Cerebellar cortex (tissue), 1 donor: ENCODE results near the gene LCN6.
A peak's percentile ranks its signal among the peaks of the same experiment; 100 is the strongest.

Source experiments
- DNase-seq: peaks from one replicate; pipeline ENCODE4 v3.0.0-alpha.2; 2015; ENCODE audit warnings: low spot score

Gene LCN6

DNA sequence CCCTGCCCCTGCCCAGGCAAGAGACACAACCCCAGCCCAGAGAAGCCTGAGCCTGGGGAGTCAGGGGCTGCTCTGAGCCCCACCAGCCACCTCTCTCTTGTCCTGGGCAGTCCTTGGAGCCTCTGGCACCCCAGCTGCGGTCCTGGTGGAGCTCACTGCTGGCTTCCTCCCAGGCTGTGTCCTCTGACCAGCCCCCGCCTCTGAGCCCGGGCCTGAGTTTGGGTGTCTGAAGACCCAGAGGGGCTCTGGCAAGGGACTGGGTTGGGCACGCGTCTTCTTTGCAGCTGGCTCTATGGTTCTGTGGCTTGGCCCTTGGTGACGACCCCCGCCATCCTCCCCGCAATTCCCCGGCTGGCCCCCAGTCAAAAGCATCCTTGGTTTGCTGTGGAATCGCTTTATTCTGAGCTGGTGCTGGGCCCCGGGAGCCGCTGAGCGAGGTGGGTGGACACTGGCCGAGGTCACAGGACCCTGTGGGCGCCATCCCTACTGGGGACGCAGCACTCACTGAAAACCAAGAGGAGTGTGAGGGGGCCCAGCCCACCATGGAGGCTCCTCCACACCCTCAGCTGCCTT is 4.6 kb downstream of the LCN6 start:
- no peak for DNase-seq

DNA sequence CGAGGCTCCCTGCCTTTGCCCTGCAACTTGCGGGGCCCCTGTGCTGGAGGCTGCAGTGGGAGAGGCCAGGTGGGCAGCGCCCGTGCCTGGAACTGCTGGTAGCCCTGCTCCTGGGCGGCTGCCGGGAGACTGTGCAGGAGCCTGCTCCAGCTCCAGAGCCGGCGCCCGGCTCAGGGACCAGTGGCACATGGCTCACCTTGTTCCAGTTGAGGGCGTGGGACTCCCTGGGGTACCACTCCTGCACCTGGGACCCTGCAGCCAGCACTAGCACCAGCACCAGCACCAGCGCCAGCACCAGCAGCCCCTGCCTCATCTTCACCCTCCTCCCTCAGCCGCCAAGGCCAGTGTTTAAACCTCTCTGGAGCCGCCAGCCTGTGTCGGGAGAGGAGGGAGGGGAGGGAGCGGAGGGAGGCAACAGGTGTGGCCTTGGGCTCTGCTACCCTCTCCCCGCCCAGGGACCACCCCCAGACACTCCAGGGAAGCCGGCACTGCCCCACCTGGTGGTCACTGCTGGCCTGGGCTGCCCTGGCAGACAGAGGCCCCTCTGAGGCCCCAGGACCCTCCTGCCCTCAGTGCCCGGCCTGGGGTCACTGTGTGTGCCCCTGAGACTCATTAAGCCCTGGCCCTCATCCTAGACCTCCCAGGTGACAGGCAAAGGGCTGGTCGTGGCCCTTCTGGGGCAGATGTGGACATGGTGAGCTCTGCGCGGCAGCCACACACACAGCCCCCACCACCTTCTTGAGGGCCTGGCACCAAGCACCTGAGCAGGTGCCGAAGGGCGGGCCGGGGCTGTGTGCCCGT is 5.5 kb downstream of the LCN6 start, which contains the start of gene LCN10:
Gene LCN10, minus strand, starts transcription at position 350 of the 801 bp plus-strand sequence. Its CDS starts 37 bp downstream, at position 313.
- no peak for DNase-seq

DNA sequence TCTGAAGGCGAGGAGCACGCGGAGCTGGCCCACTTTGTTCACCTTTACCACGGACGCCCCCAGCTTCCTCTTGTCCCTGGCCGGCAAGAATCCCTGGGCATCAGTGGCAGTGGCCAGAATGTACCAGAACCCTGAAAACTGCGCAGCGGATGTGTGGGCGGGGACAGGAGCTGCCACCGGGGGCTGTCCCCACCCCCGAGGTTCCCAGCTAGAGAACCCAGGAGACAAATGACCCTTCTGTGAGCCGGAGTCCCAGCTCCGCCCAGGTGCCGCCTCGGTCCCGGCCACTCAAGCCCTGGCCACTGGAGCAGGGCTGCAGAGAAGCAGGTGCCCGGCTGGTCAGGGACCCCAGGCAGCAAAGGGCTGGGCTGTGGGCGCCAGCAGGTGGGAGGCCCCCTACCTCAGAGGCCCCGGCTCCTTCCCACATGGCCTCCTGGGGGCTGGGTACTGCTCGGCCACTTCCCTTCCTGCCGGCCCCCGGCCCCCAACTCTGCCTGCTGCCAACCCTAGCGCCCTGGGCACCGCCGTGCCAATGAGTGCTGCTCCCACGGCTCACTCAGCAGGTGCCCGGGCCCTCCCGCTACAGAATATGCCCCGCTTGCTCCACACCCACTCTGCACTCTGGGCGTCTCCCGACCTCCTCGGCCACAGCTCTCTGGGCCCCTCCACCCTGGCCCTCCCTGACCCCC is 6.3 kb downstream of the LCN6 start:
- DNase-seq, result no peak

DNA sequence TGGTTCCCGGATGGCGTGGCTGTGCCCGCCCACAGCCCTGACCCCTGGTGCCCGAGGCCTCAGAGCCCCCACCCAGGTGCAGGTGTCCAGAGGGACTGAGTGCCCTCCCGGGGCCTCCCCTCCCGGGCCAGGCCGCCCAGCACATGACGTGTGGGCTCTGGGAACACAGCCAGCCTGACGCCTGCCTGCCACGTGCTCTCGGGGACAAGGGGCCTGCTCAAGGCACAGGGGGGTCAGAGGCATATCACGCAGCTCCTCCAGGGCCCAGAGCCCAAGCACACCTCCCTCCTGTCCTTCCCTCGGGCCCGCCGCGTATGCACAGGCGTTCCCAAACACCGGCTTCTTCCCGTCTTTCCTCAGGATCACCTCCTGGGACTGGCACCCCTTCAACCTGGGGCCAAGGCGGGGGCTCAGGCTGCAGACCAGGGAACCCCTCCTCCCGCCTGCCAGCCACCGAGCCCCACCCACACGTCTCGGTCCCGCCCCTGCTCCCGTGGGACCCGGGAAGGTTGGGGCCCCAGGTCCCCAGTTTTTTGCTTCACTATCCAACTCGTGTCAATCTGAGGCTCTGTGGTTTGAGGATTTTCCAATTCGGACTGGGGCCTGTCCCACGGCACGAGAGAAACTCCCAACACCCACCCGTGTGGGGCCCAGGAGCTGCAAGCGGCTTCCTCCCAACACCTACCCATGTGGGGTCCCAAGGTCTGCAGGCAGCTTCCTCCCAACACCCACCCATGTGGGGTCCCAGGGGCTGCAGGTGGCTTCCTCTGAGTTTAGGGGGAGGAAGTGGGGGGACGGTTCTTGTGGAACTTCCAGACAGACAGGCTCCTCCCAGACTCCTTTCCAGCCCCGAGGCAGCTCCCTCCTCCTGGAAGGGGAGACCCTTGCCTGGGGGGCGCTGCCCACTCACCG is 7.1 kb downstream of the LCN6 start:
- no peak for DNase-seq

DNA sequence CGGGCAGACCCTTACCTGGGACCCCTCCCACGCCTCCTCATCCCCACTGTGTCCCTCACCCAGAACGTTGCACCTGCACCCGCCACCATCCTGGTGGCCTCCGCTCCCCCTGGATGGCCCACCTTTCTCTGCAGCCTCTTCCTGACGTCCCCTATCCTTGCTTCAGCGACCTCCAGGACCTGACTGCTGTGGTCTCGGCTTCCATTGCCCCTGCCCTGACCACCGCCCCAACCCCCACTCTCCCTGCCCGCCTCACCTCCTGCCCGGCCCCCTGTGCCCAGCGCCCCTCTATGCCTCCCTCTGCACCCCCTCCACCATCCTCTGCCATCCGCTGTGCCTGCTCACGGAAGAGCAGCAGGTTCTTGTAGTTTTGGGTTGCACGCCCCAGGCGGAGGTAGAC is 7.8 kb downstream of the LCN6 start:
- no peak for DNase-seq

DNA sequence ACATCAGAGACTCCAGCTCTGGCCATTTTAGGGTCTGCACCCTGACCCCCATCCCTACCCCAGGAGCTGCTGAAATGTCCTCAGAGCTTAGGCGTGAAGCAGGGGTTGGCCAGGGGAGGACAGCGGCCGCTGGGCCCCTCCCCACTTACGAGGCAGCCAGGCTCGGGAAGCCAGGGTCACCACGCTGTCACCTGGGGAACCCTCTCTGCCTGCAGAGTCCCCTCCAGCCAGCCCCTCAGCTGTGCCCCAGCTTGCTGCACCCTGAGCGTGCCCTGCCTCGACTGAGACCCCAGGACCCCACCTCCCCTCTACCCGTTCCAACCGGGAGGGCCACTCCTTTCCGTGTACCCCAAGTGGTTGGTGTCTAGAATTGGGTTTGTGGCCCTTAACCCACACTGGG is 8.3 kb downstream of the LCN6 start:
- DNase-seq, result no peak

DNA sequence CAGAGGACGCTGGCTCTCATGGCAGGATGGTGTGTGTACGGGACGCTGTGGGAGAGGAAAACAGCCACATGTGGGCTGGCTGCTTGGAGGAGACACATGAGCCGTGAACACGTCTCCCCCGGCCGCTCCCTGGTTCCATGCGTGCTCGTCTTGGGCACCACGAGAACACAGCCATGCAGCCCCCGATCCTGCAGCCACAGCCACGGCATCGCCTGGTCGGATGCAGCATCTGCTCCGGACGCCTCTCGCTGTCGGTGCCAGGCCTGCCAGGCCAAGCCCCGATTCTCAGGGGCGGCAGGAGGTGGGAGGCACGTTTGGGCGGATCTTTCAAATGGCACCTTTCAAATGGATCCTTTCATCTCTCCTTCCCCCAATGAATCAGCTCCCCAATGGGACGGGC is 8.8 kb downstream of the LCN6 start:
- no peak for DNase-seq

DNA sequence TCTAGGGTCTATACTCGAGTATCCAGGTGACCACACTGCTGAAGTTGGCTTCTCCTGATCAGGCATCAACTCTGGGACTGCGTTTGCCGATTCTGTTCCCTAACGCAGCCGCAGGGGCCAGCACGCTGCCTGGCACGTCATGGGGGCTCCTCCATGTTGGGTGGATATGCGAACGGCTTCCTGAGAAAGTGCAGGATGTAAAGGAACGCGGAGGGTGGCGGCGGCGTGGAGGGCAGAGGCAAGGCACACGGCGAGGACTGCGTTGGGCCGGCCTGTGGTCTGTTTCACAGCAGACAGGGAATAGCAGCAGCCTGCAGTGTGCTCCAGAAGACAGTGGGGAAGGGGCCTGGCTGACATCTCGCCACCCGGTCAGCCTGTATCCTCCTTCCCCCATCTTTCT is 9.4 kb downstream of the LCN6 start:
- no peak for DNase-seq

DNA sequence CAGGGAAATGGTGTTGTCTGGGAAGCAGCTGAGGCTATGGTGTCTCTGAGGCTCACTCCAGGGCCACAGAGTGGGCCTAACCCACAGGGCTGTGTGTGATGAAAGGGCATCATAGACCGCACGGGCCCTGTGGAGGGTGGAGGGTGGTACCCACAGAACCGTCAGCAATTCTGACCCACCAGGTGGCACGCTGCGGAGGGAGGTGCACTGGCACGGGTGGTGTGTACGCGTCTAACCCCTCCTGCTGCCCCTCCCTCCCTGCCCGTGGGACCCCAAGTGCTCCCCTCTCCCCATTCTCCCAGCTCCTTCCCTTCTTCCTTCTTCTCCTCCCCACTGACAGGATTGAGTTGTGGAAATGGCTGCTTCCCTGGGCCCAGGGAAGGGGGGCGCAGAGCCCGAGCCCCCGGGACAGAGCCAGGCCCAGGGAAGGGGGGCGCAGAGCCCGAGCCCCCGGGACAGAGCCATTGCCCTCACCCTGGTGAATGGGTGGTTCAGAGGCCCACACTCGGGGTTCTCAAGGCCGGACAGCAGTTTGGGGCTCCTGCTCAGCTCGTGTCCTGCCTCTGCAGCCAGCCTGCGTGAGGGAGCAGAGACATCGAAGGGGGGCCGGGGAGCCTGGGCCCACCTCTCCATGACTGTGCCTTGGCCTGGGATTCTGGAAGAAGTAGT is 12.4 kb downstream of the LCN6 start:
- no peak for DNase-seq

DNA sequence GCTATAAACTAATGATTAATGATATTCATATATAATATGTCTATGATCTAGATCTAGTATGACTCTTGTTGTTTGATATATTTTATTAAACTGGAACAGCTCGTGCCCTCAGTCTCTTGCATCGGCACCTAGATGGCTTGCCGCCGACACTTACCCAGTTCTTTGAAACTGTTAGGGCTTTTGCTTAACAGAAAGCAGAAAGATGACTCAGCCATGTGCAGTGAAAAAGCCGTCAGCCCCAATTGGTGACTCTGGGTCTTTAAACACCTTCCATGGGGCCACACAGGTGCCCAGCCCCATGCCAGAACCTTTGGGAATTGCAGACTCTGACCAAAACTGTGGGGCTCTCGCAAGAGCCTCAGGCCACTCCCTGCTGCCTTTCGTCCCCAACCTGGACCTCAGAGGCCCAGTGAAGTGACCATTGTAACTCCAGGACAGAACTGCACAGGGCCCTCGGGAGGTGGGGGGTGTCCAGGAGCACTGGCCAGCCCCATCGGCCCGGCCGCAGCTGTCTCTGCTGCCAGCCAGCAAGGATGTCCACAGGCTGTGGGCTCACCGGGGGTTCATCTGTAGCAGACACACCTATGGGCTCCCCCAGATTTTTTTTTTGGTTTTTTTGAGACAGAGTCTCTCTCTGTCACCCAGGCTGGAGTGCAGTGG is 13.4 kb downstream of the LCN6 start:
- no peak for DNase-seq

DNA sequence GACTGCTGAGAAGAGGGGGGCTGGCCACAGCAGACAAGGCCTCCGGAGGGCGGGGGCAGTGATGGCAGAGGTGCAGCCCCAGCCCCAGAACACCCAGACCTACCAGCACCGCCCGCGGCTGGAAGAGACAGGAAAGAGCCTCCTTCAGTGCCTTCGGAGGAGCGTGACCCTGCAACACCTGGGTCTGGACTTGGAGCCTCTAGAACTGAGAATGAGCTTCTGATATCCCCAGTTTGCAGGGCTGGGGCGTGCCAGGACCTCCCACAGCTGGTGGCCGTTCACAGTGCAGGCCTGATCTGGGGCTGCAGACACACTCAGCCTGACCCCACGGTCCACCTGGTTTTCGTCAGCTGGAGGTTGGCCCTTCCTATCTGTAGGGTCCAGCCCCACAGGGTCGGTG is 14.7 kb downstream of the LCN6 start:
- no peak for DNase-seq

DNA sequence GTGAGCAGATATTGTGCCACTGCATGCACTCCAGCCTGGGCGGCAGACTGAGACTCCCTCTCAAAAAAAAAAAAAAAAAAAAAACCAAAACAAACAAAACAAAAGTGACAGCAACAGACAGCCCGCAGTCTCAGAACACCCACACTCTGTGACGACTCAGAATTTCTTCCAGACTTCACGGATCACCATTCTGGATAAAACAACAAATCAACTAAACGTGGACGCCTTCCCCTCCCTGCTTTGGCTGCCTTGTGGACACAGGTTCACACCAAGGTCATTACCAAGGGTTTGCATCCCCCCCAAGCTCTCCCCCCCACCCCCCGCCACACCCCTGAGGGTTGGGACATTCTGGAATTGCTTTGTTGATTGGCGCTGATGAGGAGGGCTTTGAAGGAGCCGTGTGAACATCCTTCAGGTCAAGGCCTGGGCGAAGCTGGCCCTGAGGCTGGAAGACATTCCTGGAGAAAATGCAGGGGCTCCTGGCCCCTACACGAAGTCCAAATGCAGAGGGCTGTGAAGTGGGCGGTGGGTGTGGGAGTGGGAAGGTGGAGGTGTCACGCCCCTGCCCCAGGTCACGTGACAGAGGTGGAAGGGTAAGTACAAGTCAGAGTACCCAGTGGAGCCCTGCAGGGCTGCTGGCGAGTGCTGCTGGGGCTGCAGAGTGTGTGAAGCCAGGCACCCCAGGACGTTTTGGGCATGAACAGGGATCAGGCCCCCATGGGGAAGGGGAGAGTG is 15.7 kb downstream of the LCN6 start:
- no peak for DNase-seq

DNA sequence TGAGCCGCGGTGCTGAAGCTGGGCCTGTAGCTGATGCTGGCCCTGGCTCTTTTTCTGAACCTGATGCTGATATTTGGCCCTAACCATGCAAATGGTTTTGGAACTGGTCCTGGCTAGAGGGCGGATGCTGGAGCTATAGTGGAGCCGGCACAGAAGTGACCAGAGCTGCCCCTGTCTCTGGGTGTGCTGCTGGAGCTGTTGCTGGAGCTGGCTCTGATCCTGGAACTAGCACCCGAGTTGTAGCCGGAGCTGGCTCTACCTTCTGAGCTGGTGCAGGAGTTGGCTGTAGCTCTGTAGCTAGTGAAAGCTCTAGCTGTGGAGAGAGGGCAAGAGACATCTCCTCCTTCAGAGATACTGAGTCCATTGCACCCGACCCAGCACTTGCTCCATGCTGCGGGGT is 18.4 kb downstream of the LCN6 start:
- DNase-seq, result no peak

DNA sequence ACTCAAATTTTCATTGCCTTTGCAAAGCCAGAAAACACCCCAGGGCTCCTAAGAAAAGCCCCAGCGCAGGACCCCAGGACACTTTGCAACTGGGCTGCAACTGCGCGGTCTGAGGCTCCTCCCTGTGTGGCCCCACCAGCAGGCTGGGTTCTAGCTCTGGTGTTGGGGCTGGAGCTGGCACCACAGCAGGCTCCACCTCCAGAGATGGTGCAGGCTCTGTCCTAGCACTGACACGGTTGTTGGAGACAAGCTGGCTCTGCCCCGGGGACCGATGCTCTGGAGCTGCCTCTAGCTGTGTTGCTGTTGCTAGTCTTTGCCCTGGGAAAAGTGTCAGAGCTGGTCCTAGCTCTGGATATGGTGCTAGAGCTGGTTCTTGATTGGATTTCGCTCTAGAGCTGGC is 19.2 kb downstream of the LCN6 start:
- peak; percentile 26 for DNase-seq

DNA sequence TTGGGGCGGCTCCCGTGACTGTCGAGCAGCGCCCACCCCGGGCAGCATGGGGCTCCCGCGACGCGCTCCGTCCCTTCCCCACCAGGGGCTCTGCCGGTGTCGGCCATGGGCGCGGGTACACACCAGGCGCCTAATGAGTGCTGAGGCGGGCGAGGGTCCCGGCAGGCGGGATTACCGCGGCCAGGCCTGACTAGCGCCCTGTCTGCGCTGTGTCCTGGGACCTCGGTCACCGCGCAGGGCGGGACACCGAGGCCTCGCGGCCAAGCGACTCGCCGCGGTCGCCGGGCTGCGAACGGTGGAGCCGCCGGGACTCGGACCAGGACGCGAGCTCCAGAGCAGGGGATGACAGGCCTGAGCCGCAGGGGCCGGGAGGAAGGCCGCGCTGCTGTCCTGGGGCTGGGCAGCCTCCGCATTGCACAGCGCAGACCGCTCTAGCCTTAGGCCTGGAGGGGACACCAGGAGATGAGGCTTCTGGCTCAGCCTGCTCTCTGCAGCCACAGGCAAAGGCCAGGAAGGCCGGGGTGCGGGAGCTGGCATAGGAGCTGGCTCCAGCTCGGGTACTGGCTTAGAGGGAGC is 19.7 kb downstream of the LCN6 start:
- peak; percentile 43 for DNase-seq

DNA sequence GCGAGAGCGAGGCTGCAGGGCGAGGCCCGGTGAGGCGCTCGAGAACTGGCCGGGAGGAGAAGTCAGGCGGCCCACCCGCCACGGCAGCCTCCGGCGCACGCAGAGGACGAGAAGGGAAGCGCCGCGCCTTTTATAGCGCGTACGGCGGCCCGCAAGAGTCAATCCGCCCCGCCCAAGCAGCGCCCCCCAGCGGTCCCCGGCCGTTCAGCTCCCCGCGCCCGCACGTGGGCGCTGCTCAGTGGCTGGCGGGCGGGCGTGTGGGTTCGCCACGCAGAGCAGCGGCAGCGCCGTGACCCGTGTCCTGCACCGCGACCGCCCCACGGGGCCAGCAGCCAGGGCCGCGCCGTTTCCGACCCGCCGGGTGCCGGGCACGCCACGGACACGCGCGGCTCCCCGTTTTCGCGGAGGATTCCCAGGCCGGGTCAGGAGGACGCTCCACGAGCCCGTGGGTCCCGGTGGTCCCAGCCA is 20.2 kb downstream of the LCN6 start:
- peak; percentile 74 for DNase-seq

DNA sequence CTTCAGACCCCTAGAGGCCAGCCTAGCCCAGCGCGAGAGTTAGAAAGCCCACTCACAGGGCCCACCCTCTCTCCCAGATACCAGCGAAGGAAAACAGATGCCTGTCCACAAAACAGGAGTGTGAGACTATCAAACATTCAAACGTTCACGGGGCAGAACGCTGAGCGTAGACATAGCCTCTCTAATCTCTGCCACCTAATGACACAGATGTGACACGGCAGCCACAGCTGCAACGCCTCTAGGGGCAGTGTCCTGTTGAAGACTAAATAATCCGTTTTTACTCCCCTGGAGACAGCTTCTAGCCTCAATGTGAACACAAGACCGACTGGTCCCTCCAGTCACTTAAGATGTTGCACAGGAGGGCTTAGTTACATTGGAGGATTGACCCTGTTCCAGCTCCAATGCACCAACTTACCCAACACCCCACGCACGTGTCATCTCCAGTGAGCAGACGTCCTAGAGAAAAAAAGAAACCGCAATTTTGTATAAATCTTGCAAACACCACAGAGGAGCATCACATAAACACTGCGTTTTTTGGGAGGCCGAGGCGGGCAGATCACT is 21.6 kb downstream of the LCN6 start:
- DNase-seq, result peak; percentile 23

DNA sequence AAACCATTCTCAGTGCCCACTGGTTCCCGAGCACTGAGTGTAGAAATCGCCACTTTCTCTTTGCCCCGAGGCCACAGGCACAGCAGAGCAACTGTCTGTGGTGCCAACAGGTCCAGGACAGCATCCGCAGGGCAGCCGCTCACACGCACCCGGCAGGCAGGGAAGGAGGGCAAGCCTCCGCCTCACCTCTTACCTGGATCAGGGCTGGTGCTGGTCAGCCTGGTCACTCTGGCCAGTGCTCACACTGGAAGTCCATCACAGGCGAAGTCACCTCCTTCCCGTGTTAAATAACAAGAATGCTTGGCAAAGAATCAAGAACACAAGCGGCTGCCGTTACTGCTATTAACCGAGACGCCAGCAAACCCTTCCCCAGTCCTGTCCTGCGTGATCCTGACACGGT is 22.2 kb downstream of the LCN6 start:
- no peak for DNase-seq

DNA sequence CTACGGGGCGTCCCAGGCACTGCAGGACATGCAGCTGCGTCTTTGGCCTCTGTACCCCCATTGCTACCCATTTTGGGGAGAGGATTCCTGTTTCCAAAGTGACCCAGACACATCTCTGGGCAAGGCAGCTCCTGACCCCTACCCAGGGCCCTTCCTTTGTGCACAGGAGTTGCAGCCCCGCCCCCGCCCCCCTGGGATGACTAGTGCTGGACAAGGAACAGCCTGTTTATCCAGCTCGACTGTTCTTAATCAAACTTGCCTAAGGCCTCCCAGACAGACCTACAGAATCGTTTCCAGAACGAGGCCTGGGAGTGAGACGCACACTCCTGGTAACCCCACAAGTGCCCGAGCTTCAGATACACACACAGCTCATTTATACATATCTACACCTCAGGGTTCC is 22.7 kb downstream of the LCN6 start:
- no peak for DNase-seq

DNA sequence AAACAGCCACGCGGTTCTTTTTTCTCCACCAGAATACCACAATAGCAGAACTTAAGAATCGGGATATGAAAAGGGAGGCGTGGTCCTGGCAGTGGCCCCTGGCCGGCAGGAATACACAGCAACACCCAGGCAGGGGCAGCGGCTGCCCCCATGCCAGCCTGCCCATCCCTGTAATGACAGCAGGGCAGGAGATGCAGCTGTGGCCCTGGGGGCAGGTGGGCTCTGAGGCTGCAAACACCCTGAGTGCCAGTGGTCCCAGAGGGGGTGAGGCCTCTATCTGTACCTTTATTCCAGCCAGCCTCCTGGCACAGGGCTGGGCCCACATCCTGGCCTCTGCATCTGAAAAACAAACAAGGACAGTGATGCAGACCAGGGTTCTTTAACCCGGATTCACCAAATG is 23.6 kb downstream of the LCN6 start:
- DNase-seq, result no peak
